Chondrocyte (in vitro differentiated cells): ENCODE results near the gene ANGPTL4. TPM values are rescaled to one million over a fixed set of nuclear protein-coding genes. Genes with fewer than 3 reads are reported as not detected.
A peak's percentile ranks its signal among the peaks of the same experiment; 100 is the strongest.
"Not testable (repeated sequence)": the region's sequence is repeated elsewhere in the genome, so short reads cannot be mapped to it uniquely, and the experiment has no call there.

Experiments used
- DNase-seq: peaks from one replicate; pipeline ENCODE4 v3.0.0; 2021; ENCODE audit warnings: mixed read lengths, low spot score
- H3K27ac Mint-ChIP-seq: one replicate; pipeline ENCODE4 v1.8.0; 2021; ENCODE audit warnings: mild to moderate bottlenecking, moderate library complexity, mixed read lengths; ENCODE audit not compliant: unreplicated experiment
- H3K27me3 Mint-ChIP-seq: 2 replicates; pipeline ENCODE4 v1.8.0; 2021; ENCODE audit warnings: low read depth, mixed read lengths
- H3K36me3 Mint-ChIP-seq: 2 replicates; pipeline ENCODE4 v1.8.0; 2021; ENCODE audit warnings: low read depth, mixed read lengths
- H3K4me1 Mint-ChIP-seq: 2 replicates; pipeline ENCODE4 v1.8.0; 2021; ENCODE audit warnings: low read depth, mild to moderate bottlenecking, mixed read lengths
- H3K4me3 Mint-ChIP-seq: one replicate; pipeline ENCODE4 v1.8.0; 2021; ENCODE audit warnings: mild to moderate bottlenecking, moderate library complexity, mixed read lengths; ENCODE audit not compliant: unreplicated experiment
- H3K9me3 Mint-ChIP-seq: 2 replicates; pipeline ENCODE4 v1.8.0; 2021; ENCODE audit warnings: low read depth, mixed read lengths
- CTCF ChIP-seq: fragments of 200-600 bp; sonication (generic); IDR thresholded peaks from 2 replicates; pipeline ENCODE4 v1.5.0; 2021; ENCODE audit warnings: antibody characterized with exemption, mild to moderate bottlenecking, moderate library complexity
- total RNA-seq: library from RNA; stranded (reverse); gene quantifications from 3 replicates; pipeline ENCODE4 v1.2.1, GENCODE V29; 2021

ANGPTL4 gene
- total RNA-seq, 1 donor from 2014 or later, result 127 TPM

DNA sequence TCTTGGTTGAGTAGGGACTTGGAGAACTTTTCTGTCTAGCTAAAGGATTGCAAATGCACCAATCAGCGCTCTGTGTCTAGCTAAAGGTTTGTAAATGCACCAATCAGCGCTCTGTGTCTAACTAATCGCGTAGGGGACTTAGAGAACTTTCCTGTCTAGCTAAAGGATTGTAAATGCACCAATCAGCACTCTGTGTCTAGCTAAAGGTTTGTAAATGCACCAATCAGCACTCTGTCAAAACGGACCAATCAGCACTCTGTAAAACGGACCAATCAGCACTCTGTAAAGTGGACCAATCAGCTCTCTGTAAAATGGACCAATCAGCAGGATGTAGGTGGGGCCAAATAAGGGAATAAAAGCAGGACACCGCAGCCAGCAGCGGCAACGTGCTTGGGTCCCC, 22.5 kb downstream of the ANGPTL4 start:
- peak; percentile 17 for DNase-seq

GRCh38 chr19:8386990-8387389, 23.0 kb downstream of the ANGPTL4 start:
- Mint-ChIP-seq H3K27me3 (no peaks in the 10 kb centered on the region), H3K9me3 (peaks cover 4% of the 10 kb centered on the region), H3K4me1 (peaks cover 26% of the 10 kb centered on the region), H3K4me3 (no peak overlapping the region), H3K36me3 (peaks cover 3% of the 10 kb centered on the region), H3K27ac (no peak overlapping the region)
- TF ChIP-seq CTCF, result no peak
- no peak for DNase-seq

More for the DNA sequence above, 22.5 kb downstream of the ANGPTL4 start:
- H3K27ac Mint-ChIP-seq, H3K9me3 Mint-ChIP-seq, H3K4me3 Mint-ChIP-seq, H3K36me3 Mint-ChIP-seq, H3K27me3 Mint-ChIP-seq: not testable (repeated sequence)
- peaks cover 21% of the 10 kb centered on the region for H3K4me1 Mint-ChIP-seq

DNA sequence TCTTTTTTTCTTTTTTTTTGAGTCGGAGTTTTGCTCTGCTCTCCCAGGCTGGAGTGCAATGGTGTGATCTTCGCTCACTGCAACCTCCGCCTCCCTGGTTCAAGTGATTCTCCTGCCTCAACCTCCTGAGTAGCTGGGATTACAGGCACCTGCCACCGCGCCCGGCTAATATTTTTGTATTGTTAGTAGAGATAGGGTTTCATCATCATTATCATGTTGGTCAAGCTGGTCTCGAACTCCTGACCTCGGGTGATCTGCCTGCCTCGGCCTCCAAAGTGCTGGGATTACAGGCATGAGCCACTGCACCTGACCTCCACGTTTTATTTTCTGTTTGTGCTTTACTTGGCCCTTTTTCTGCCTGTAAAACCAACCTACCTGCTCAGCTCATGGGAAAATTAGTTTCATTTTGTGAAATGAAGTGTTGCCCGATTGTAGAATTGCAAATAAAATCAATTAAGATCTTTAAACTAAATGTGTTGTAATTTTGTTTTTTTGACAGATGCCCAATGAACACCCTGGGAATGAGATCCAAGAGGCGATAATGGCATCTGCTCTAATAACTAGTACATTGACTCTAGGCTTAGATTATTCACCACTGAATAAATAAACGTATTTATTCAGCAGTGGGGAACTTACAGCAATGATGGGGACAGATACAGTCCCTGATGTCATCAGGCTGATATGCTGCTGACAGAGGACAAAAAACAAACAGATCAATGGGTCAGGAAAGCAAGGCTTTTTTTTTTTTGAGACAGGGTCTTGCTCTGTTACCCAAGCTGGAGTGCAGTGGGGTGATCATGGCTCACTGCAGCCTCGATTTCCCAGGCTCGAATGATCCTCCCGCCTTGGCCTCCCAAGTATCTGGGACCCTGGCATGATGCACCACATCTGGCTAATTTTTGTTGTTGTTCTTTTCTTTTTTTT, 24.0 kb downstream of the ANGPTL4 start:
- Mint-ChIP-seq H3K4me1 (peaks cover 35% of the 10 kb centered on the region), H3K4me3 (no peak overlapping the region), H3K9me3 (peaks cover 4% of the 10 kb centered on the region), H3K27me3 (no peaks in the 10 kb centered on the region), H3K36me3 (peaks cover 3% of the 10 kb centered on the region), H3K27ac (no peak overlapping the region)
- peak; percentile 21 for DNase-seq
- no peak for TF ChIP-seq CTCF

GRCh38 chr19:8388612-8388958, 24.6 kb downstream of the ANGPTL4 start:
- no peak for DNase-seq
- H3K36me3 Mint-ChIP-seq, result peaks cover 3% of the 10 kb centered on the region
- no peak for TF ChIP-seq CTCF
- no peak overlapping the region for H3K27ac Mint-ChIP-seq
- peaks cover 41% of the 10 kb centered on the region for H3K4me1 Mint-ChIP-seq
- H3K9me3 Mint-ChIP-seq, result peaks cover 4% of the 10 kb centered on the region
- H3K27me3 Mint-ChIP-seq, result no peaks in the 10 kb centered on the region
- H3K4me3 Mint-ChIP-seq, result no peak overlapping the region

DNA sequence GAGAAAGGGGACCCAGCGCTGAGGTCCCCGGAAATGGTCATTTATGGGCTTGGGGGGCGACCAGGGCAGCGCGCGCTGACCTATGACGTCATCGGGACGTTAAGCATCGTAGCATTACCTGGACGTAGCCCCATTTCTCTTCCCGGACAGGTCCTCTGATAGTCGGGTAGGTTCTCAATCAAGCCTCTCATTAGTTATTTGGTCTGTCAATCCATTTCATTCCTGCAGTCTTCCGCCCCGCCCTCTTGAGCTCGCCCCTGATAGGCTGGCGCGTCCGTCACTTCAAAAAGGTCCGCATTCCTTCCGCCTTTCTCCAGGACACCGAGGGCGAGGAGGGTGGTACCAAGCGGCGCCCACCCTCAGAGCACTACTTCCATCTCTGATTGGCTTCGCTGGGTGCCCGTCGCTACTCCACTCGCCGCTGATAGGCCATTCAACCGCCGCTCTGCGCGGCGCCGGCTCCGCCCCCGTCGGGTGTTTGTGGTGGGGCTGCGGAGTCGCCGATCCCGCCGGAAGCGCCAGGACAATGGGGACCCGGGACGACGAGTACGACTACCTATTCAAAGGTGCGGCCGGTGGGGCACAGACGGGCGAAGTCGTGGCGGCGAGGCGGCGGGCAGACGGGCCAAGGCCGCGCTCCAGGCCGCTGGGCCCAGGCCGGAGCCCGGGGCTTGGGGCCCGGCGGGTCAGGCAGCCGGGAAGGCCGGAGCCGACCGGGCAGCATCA, 26.1 kb downstream of the ANGPTL4 start, which contains the start of gene RAB11B:
TSS of gene RAB11B (plus strand) at position 470 of the 726 bp plus-strand sequence. CDS start at position 527, 57 bp downstream.
- H3K27me3 Mint-ChIP-seq, result no peaks in the 10 kb centered on the region
- H3K27ac Mint-ChIP-seq, result peak within 1 kb of the TSS; percentile 97
- H3K4me3 Mint-ChIP-seq, result peak within 1 kb of the TSS; percentile 84
- H3K4me1 Mint-ChIP-seq, result peaks cover 56% of the 10 kb centered on the region
- peak; percentile 99 for DNase-seq
- H3K36me3 Mint-ChIP-seq, result peaks cover 3% of the 10 kb centered on the region
- TF ChIP-seq CTCF, result no peak
- H3K9me3 Mint-ChIP-seq, result peaks cover 4% of the 10 kb centered on the region
